Measurements from ENCODE around the gene SYT12.

Gene SYT12

GRCh38 chr11:67058506-67058905 lies 35.6 kb downstream of the SYT12 start:
- no peak for FAIRE-seq

- no peak for FAIRE-seq
These were observed 36.7 kb downstream of the SYT12 start for GRCh38 chr11:67059671-67060070.

- FAIRE-seq = no peak
These were observed 37.2 kb downstream of the SYT12 start for GRCh38 chr11:67060111-67060522.

GRCh38 chr11:67062526-67063373 lies 39.8 kb downstream of the SYT12 start:
- no peak for FAIRE-seq

- no peak for FAIRE-seq
These were observed 43.4 kb downstream of the SYT12 start for GRCh38 chr11:67066333-67066709.

GRCh38 chr11:67071420-67072284 lies 48.7 kb downstream of the SYT12 start:
- no peak for FAIRE-seq

GRCh38 chr11:67072295-67072694 lies 49.4 kb downstream of the SYT12 start:
- no peak for FAIRE-seq

GRCh38 chr11:67073908-67074307 lies 51.0 kb downstream of the SYT12 start:
- FAIRE-seq = no peak

- FAIRE-seq = no peak
These were observed 53.3 kb downstream of the SYT12 start for GRCh38 chr11:67076202-67076601.

- FAIRE-seq = no peak
These were observed 56.3 kb downstream of the SYT12 start for GRCh38 chr11:67079065-67079705.

GRCh38 chr11:67082071-67082791 lies 59.3 kb downstream of the SYT12 start:
- FAIRE-seq = no peak

GRCh38 chr11:67083786-67084366 lies 60.9 kb downstream of the SYT12 start:
- FAIRE-seq = no peak

- no peak for FAIRE-seq
These were observed 62.7 kb downstream of the SYT12 start for GRCh38 chr11:67085617-67086016.

GRCh38 chr11:67090717-67091116 lies 67.8 kb downstream of the SYT12 start:
- no peak for FAIRE-seq

GRCh38 chr11:67095214-67095507 lies 72.2 kb downstream of the SYT12 start:
- FAIRE-seq = no peak

- no peak for FAIRE-seq
These were observed 76.0 kb downstream of the SYT12 start for GRCh38 chr11:67098799-67099429.

GRCh38 chr11:67099831-67100324 lies 76.9 kb downstream of the SYT12 start:
- no peak for FAIRE-seq

Data from islet of Langerhans (tissue), 1 donor.